GM23338 (cell line): ENCODE measurements around the gene TEDC2. TPM values are rescaled to one million over a fixed set of nuclear protein-coding genes. Genes with fewer than 3 reads are reported as not detected.

Source experiments
- ATAC-seq: fragments of 200-7000 bp; cut with Tn5 transposase; 3 replicates; pipeline ENCODE4 v1.9.1; 2020
- DNase-seq: peaks from one replicate; pipeline ENCODE4 v3.0.0-alpha.2; 2015; ENCODE audit warnings: low spot score
- H2AFZ ChIP-seq: fragments of 200-600 bp; sonication (generic); 2 replicates; pipeline ENCODE4 v1.8.0; 2016; ENCODE audit warnings: antibody characterized with exemption, mild to moderate bottlenecking, moderate library complexity
- H3F3A ChIP-seq: fragments of 200-600 bp; sonication (generic); replicated peaks from 2 replicates; pipeline ENCODE4 v1.8.0; 2017; ENCODE audit warnings: antibody characterized with exemption, mixed run types, low read depth
- H3K27ac ChIP-seq: fragments of 200-600 bp; sonication (generic); 2 replicates; pipeline ENCODE4 v1.6.1; 2016; ENCODE audit warnings: low read depth
- H3K27me3 ChIP-seq: fragments of 200-600 bp; sonication (generic); 2 replicates; pipeline ENCODE4 v1.8.0; 2016; ENCODE audit warnings: mild to moderate bottlenecking, mixed run types, moderate library complexity; ENCODE audit not compliant: insufficient read depth
- H3K36me3 ChIP-seq: fragments of 200-600 bp; sonication (generic); 2 replicates; pipeline ENCODE4 v1.8.0; 2016; ENCODE audit warnings: mild to moderate bottlenecking; ENCODE audit not compliant: insufficient read depth
- H3K4me1 ChIP-seq: fragments of 200-600 bp; sonication (generic); 2 replicates; pipeline ENCODE4 v1.8.0; 2016; ENCODE audit warnings: mild to moderate bottlenecking, moderate library complexity; ENCODE audit not compliant: insufficient read depth
- H3K4me2 ChIP-seq: fragments of 200-600 bp; sonication (generic); 2 replicates; pipeline ENCODE4 v1.7.1; 2017; ENCODE audit warnings: mixed run types
- H3K4me3 ChIP-seq: fragments of 200-600 bp; sonication (generic); 2 replicates; pipeline ENCODE4 v1.6.1; 2016; ENCODE audit warnings: mixed run types
- H3K79me2 ChIP-seq: fragments of 200-600 bp; sonication (generic); replicated peaks from 2 replicates; pipeline ENCODE4 v1.8.0; 2017; ENCODE audit warnings: mild to moderate bottlenecking; ENCODE audit not compliant: insufficient read depth
- H3K9me2 ChIP-seq: fragments of 200-600 bp; sonication (generic); 2 replicates; pipeline ENCODE4 v1.8.0; 2017; ENCODE audit not compliant: insufficient read depth
- H4K20me1 ChIP-seq: fragments of 200-600 bp; sonication (generic); replicated peaks from 2 replicates; pipeline ENCODE4 v1.8.0; 2017; ENCODE audit warnings: mild to moderate bottlenecking; ENCODE audit not compliant: insufficient read depth
- H3K27ac Mint-ChIP-seq: 2 replicates; pipeline ENCODE4 v1.8.0; 2020; ENCODE audit warnings: inconsistent platforms, mild to moderate bottlenecking, moderate library complexity, mixed read lengths
- H3K27me3 Mint-ChIP-seq: 3 replicates; pipeline ENCODE4 v1.8.0; 2022; ENCODE audit warnings: low read depth, mild to moderate bottlenecking, moderate library complexity, mixed read lengths, inconsistent platforms; ENCODE audit not compliant: insufficient read depth, poor library complexity
- H3K36me3 Mint-ChIP-seq: 3 replicates; pipeline ENCODE4 v1.8.0; 2021; ENCODE audit warnings: low read depth, mild to moderate bottlenecking, inconsistent platforms, moderate library complexity, mixed read lengths
- H3K4me1 Mint-ChIP-seq: 3 replicates; pipeline ENCODE4 v1.8.0; 2020; ENCODE audit warnings: mild to moderate bottlenecking, inconsistent platforms, mixed read lengths
- H3K4me3 Mint-ChIP-seq: 3 replicates; pipeline ENCODE4 v1.8.0; 2021; ENCODE audit warnings: moderate library complexity, mild to moderate bottlenecking, inconsistent platforms, mixed read lengths
- H3K9me3 Mint-ChIP-seq: 3 replicates; pipeline ENCODE4 v1.8.0; 2020; ENCODE audit warnings: moderate library complexity, mild to moderate bottlenecking, inconsistent platforms, mixed read lengths
- EZH2 ChIP-seq: fragments of 200-600 bp; sonication (generic); IDR thresholded peaks from one replicate; pipeline ENCODE4 v1.8.0; 2017; ENCODE audit warnings: antibody characterized with exemption, mild to moderate bottlenecking, low read depth; ENCODE audit not compliant: unreplicated experiment
- JUNB ChIP-seq: IDR thresholded peaks from one replicate; pipeline ENCODE4 v1.6.1; 2016; ENCODE audit warnings: antibody characterized with exemption; ENCODE audit not compliant: unreplicated experiment
- POLR2AphosphoS5 ChIP-seq: IDR thresholded peaks from 2 replicates; pipeline ENCODE4 v1.6.1; 2016; ENCODE audit warnings: antibody characterized with exemption, low read depth
- ZNF114 ChIP-seq: fragments of 250-450 bp; sonication (Bioruptor Pico); IDR thresholded peaks from 2 replicates; pipeline ENCODE4 v1.5.0; 2020; ENCODE audit warnings: mild to moderate bottlenecking, moderate library complexity
- ZNF331 ChIP-seq: fragments of 250-450 bp; sonication (Bioruptor Pico); IDR thresholded peaks from 2 replicates; pipeline ENCODE4 v1.5.0; 2020; ENCODE audit warnings: low read depth, mild to moderate bottlenecking, moderate library complexity
- ZNF462 ChIP-seq: fragments of 250-450 bp; sonication (Bioruptor Pico); IDR thresholded peaks from 2 replicates; pipeline ENCODE4 v1.5.0; 2020; ENCODE audit warnings: mild to moderate bottlenecking, moderate library complexity
- polyA plus RNA-seq: library from polyadenylated mRNA; unstranded; fragments of >200 nt; fragmentation: Nextera tagmentation; extraction: Ambion mirVana; gene quantifications from 2 replicates; pipeline ENCODE4 v1.2.1, GENCODE V29; 2016
- total RNA-seq: library from RNA; depleted of rRNA; stranded (reverse); fragments of >200 nt; shearing (Covaris generic); gene quantifications from 2 replicates; pipeline ENCODE4 v1.2.3, GENCODE V29; 2014
- TF ChIP-seq, protein P1 (sequence below), 2 experiments: fragments of 200-600 bp in 1 of 2; sonication (generic) in 1 of 2; conservative IDR thresholded peaks; 2 replicates each; pipeline versions ENCODE4 v1.5.1 to v1.6.1; 2016 to 2017; ENCODE audit warnings: antibody characterized with exemption in 2 of 2, low read depth in 2 of 2, mild to moderate bottlenecking in 2 of 2, moderate library complexity in 1 of 2

TEDC2 gene
- total and polyA plus RNA-seq, 2 experiments from 2014 or later, result 50.6 to 98.9 TPM

- Histone ChIP-seq H3K4me1 (peaks cover 23% of the 10 kb centered on the region), H3K36me3 (no peaks in the 10 kb centered on the region), H3K9me2 (no peaks in the 10 kb centered on the region), H3K4me3 (peak overlapping the region; percentile 50; the same call in 1 of the 2 replicates), H3K27me3 (peaks cover 73% of the 10 kb centered on the region), H2AFZ (no peak overlapping the region), H3K27ac (no peak overlapping the region), H4K20me1 (peaks cover 25% of the 10 kb centered on the region), H3K79me2 (peaks cover 14% of the 10 kb centered on the region), H3F3A (peaks cover 16% of the 10 kb centered on the region), H3K4me2 (peak overlapping the region; percentile 60; the same call in 1 of the 2 replicates)
- Mint-ChIP-seq H3K4me1 (peaks cover 20% of the 10 kb centered on the region), H3K36me3 (no peaks in the 10 kb centered on the region; the same call in 2 of the 3 replicates), H3K4me3 (peak overlapping the region; percentile 66), H3K27ac (no peak overlapping the region), H3K27me3 (peaks cover 53% of the 10 kb centered on the region), H3K9me3 (no peaks in the 10 kb centered on the region)
- no peak for ATAC-seq
- peak; percentile 35 for DNase-seq
- TF ChIP-seq JUNB, result no peak
- 0 out of 2 replicates have a peak, but pooled peaks have one; percentile 10 for TF ChIP-seq POLR2AphosphoS5
These were observed 13.6 kb downstream of the TEDC2 start for GRCh38 chr16:2473446-2473926.

DNA sequence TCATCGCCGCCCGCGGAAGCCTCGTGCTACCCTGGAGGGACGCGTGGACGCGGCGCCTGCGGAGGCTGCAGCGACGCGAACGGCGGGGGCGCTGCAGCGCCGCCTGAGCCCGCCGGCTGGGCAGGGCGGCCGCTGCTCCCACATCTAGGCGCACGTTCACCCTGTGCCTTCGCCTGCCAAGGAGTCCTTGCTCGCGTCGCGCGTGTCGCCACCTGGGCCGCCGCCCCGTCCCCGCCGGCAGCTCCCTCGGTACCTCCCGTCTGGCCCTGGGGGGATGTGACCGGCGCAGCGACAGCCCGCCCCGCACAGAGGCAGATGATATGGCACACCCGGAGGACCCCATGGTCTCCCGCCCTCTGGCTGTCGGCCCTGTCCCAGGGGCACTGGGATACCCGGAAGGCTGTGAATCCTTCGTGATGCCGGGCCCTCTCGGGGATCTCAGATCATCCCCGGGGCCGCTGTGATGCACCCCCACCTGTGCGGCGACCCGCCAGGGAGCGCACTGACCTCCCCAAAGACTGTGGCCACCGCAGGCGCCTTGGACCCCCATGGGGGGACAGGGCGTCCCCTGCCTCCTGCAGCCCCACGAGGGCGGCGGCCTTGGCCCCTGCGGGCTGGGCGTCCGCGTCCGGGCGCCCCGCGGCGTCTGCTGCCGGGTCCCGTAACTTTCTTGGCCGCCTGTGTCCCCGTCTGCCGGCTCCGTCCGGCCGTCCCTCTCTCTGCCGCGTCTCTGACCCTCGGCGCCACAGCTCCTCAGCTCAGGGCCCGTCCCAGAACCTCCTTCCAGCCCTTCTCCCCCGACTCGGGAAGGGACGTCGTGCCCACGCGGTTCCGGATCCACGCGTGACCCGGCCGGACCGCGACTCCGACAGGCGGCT is 14.3 kb downstream of the TEDC2 start:
- H3K4me1 Mint-ChIP-seq, result peaks cover 20% of the 10 kb centered on the region
- H3F3A ChIP-seq, result peaks cover 16% of the 10 kb centered on the region
- H3K4me3 Mint-ChIP-seq, result peak overlapping the region; percentile 73
- peak overlapping the region; percentile 59; the same call in 1 of the 2 replicates for H2AFZ ChIP-seq
- H3K4me1 ChIP-seq, result peaks cover 17% of the 10 kb centered on the region
- peaks cover 29% of the 10 kb centered on the region for H4K20me1 ChIP-seq
- peak overlapping the region; percentile 91 for H3K4me2 ChIP-seq
- H3K27ac ChIP-seq, result no peak overlapping the region
- H3K36me3 ChIP-seq, result no peaks in the 10 kb centered on the region
- no peaks in the 10 kb centered on the region; the same call in 2 of the 3 replicates for H3K36me3 Mint-ChIP-seq
- peaks cover 66% of the 10 kb centered on the region for H3K27me3 ChIP-seq
- peak overlapping the region; percentile 78 for H3K4me3 ChIP-seq
- H3K79me2 ChIP-seq, result peaks cover 14% of the 10 kb centered on the region
- no peaks in the 10 kb centered on the region for H3K9me3 Mint-ChIP-seq
- no peak for TF ChIP-seq ZNF114
- TF ChIP-seq ZNF462 (CRISPR knock-in tag), result no peak
- no peak for TF ChIP-seq ZNF331
- peak; percentile 54 for TF ChIP-seq EZH2
- no peak for TF ChIP-seq POLR2AphosphoS5
- TF ChIP-seq, protein P1, sequence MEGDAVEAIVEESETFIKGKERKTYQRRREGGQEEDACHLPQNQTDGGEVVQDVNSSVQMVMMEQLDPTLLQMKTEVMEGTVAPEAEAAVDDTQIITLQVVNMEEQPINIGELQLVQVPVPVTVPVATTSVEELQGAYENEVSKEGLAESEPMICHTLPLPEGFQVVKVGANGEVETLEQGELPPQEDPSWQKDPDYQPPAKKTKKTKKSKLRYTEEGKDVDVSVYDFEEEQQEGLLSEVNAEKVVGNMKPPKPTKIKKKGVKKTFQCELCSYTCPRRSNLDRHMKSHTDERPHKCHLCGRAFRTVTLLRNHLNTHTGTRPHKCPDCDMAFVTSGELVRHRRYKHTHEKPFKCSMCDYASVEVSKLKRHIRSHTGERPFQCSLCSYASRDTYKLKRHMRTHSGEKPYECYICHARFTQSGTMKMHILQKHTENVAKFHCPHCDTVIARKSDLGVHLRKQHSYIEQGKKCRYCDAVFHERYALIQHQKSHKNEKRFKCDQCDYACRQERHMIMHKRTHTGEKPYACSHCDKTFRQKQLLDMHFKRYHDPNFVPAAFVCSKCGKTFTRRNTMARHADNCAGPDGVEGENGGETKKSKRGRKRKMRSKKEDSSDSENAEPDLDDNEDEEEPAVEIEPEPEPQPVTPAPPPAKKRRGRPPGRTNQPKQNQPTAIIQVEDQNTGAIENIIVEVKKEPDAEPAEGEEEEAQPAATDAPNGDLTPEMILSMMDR (conservative IDR thresholded peaks at IDR 0.05; ENCODE audit: low read depth in 2 of 2), result peak in 1 of 2 experiments; percentile 45; a peak in 2 of 4 replicates
- ATAC-seq (peak; percentile 13), DNase-seq (peak; percentile 46)
- peaks cover 47% of the 10 kb centered on the region for H3K27me3 Mint-ChIP-seq
- no peak overlapping the region for H3K27ac Mint-ChIP-seq
- no peaks in the 10 kb centered on the region for H3K9me2 ChIP-seq
